Measurements from ENCODE around the gene KCTD4. TPM values are rescaled to one million over a fixed set of nuclear protein-coding genes. Genes with fewer than 3 reads are reported as not detected.
A peak's percentile ranks its signal among the peaks of the same experiment; 100 is the strongest.

KCTD4 gene
- total and polyA plus RNA-seq, 7 donors: 0.22 to 6.8 (median 1.4) TPM

DNA sequence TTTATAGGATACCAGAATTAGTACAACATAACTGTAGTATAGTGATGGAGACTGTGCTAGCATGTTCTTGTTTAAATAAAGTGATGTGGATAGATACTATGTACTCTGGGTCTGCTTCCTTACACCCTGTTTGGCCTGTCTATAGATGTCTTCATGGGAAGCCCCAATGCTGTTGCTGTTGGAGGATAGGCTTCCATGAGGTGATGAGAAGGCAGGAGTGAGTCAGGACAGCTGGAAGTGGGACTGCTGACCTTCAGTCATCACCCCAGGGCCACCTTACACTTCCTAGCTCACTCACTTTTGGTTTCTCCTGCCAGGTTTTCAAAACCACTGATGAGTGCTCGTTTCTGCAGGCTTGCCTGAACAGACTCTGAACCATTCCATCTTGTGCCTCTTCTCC is 4.2 kb downstream of the KCTD4 start:
- 76 to 80% methylated on average over 1 of the region's 1 CpG for WGBS, 2 donors
- Histone ChIP-seq H3K36me3 (no peaks in the 10 kb centered on the region), H3K27ac (peak overlapping the region in 1 of 4 donors; percentile 10), H3K27me3 (no peaks in the 10 kb centered on the region), H3K9me3 (no peaks in the 10 kb centered on the region), H3K4me3 (no peak overlapping the region), H3K4me1 (peaks cover 0 to 82% (median 49%) of the 10 kb centered on the region in 4 donors)
- no peak for DNase-seq
- intact Hi-C loops (cut with DNase I): no loop called here
- no peak for TF ChIP-seq CTCF (IDR thresholded peaks at IDR 0.05)
- TF ChIP-seq POLR2AphosphoS5 (IDR thresholded peaks at IDR 0.05): no peak
- TF ChIP-seq POLR2A (IDR thresholded peaks at IDR 0.05): no peak
- TF ChIP-seq EP300 (IDR thresholded peaks at IDR 0.05): no peak

DNA sequence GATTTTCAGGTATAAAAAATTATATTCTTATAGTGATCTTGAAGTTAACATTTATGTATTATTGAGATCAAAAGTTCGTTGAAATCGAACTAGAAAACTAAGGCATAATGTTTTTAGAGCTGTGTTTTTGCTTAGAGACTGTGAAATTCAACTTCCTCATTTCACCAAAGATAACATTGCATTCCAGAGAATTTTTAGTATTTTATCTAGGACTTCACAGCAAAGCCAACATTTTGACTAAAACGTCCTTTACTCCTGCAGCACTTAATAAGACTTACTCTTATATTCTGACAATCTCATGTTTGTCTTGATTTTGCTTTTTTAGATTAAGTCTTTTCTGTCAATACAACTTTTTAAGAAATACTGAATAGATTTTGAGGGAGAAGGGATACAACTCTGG is 4.7 kb downstream of the KCTD4 start:
- Histone ChIP-seq H3K9me3 (no peaks in the 10 kb centered on the region), H3K27me3 (no peaks in the 10 kb centered on the region), H3K4me3 (no peak overlapping the region), H3K4me1 (peaks cover 0 to 85% (median 52%) of the 10 kb centered on the region in 4 donors), H3K36me3 (no peaks in the 10 kb centered on the region), H3K27ac (no peak overlapping the region)
- WGBS, 2 donors: 68 to 87% methylated on average over 3 of the region's 3 CpGs
- TF ChIP-seq POLR2A (IDR thresholded peaks at IDR 0.05): no peak
- no peak for TF ChIP-seq EP300 (IDR thresholded peaks at IDR 0.05)
- no peak for TF ChIP-seq POLR2AphosphoS5 (IDR thresholded peaks at IDR 0.05)
- no peak for TF ChIP-seq CTCF (IDR thresholded peaks at IDR 0.05)
- no peak for DNase-seq
- intact Hi-C loops (cut with DNase I): no loop called here

- Histone ChIP-seq H3K4me1 (peaks cover 0 to 78% (median 50%) of the 10 kb centered on the region in 4 donors), H3K4me3 (no peak overlapping the region), H3K36me3 (no peaks in the 10 kb centered on the region), H3K9me3 (no peaks in the 10 kb centered on the region), H3K27me3 (no peaks in the 10 kb centered on the region), H3K27ac (peak overlapping the region in 1 of 4 donors; percentile 29)
- TF ChIP-seq POLR2A (IDR thresholded peaks at IDR 0.05) (no peak), EP300 (IDR thresholded peaks at IDR 0.05) (no peak), CTCF (IDR thresholded peaks at IDR 0.05) (no peak), POLR2AphosphoS5 (IDR thresholded peaks at IDR 0.05) (no peak)
- intact Hi-C loops (cut with DNase I): loop anchor here (1.0 kb wide), 1 partner anchor 86 kb away; no protein-coding TSS in a partner anchor
- no peak for DNase-seq
- WGBS, 2 donors: 94 to 95% methylated on average over 1 of the region's 1 CpG
Observed at GRCh38 chr13:45195421-45195820, 5.4 kb downstream of the KCTD4 start.

DNA sequence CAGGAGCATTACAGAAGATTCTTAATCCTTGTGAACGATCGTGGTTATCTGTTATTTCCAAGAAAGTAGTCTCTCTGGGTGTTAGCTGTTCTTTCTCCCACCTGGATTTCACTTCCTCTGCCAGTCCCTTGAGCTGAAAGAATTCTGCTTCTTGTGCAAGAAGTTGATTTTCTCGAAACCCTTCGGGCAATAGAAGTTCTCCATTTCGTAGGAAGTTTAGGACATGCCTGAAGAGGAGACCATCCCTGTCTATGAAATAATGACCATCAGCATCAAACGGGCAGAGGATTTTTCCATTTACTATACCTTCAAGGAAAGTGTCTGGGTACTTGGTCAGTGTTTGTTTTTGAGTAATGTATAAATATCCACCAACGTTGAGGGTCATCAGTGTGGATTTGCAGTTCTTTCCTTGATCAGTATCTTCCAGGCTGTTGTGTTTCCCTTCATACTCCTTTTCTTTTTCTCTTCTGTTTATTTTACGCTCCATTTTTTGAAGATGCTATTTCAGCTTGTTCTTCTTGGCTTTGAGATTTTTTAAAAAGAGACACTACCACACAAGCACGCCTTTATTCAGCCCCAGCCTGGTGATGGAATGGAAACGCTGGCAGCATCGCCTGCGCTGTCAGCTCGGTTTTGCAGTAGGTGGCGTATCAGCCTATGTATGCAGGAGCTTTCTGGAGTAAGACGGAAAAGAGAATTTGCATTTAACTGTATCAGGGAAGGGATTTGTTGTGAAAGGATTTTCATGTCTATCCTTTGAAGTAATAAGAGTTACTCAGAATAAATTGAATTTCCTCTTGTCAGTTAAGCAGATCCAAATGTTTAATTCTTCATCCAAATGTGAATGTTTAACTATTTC is 6.5 kb downstream of the KCTD4 start:
- WGBS, 2 donors: 83 to 87% methylated on average over 15 of the region's 15 CpGs
- Histone ChIP-seq H3K27ac (peak overlapping the region in 3 of 4 donors; percentile 18 to 46 (median 29)), H3K36me3 (no peaks in the 10 kb centered on the region), H3K4me1 (peaks cover 0 to 67% (median 41%) of the 10 kb centered on the region in 4 donors), H3K4me3 (peak overlapping the region in 2 of 4 donors; percentile 16 to 21), H3K27me3 (no peaks in the 10 kb centered on the region), H3K9me3 (no peaks in the 10 kb centered on the region)
- intact Hi-C loops (cut with DNase I): loop anchor here (5.0 kb wide), 1 partner anchor 137 kb away; no protein-coding TSS in a partner anchor
- peak; percentile 81 for DNase-seq
- TF ChIP-seq POLR2AphosphoS5 (IDR thresholded peaks at IDR 0.05) (peak in 2 of 4 donors; percentile 22 to 51), CTCF (IDR thresholded peaks at IDR 0.05) (peak; percentile 46 to 57 (median 55)), POLR2A (IDR thresholded peaks at IDR 0.05) (no peak), EP300 (IDR thresholded peaks at IDR 0.05) (no peak)
